HepG2 (cell line): ENCODE data around the gene EIF5B. TPM values are rescaled to one million over a fixed set of nuclear protein-coding genes. Genes with fewer than 3 reads are reported as not detected.

Source experiments
- ATAC-seq: fragments of 200-7000 bp; cut with Tn5 transposase; 3 replicates; pipeline ENCODE4 v1.9.1; 2020; ENCODE audit warnings: mild to moderate bottlenecking, moderate library complexity
- BruUV-seq: library from RNA; stranded (reverse); fragments of 400-500 nt; replicated peaks from 2 replicates; lab custom pipeline; 2021; lab: Mats Ljungman, UMichigan
- CTCF ChIA-PET: fragments of 300-600 bp; formaldehyde crosslinking; extraction: SDS; loops from one replicate; lab custom pipeline; 2021; ENCODE audit warnings: low total read pairs, inconsistent platforms, low intra/inter-chr PET ratio; lab: Yijun Ruan, JAX
- POLR2A ChIA-PET: fragments of 350-600 bp; sonication (Branson Sonifier 250); formaldehyde crosslinking; loops from one replicate; lab custom pipeline; 2020; ENCODE audit warnings: antibody characterized with exemption, inconsistent platforms; lab: Yijun Ruan, JAX
- DNase-seq: peaks from one replicate; pipeline ENCODE4 v3.0.0-alpha.2; 2015; ENCODE audit warnings: low spot score
- FAIRE-seq: peaks from 3 replicates; lab custom pipeline; 2011; peaks lifted over from hg19 to GRCh38; lab: Jason Lieb, UNC
- H2AFZ ChIP-seq: one replicate; pipeline ENCODE4 v1.6.1; 2011; ENCODE audit warnings: low read length, inconsistent platforms
- H3K27ac ChIP-seq: fragments of 300-600 bp; 3 replicates; pipeline ENCODE4 v1.8.0; 2011; ENCODE audit warnings: mixed run types, mild to moderate bottlenecking, mixed read lengths, low read length, inconsistent platforms; ENCODE audit not compliant: insufficient read depth; ENCODE audit errors: extremely low read length
- H3K27me3 ChIP-seq, 2 experiments: fragments of 200-600 bp in 1 of 2; 2 replicates in 1 of 2; 3 replicates in 1 of 2; pipeline versions ENCODE4 v1.6.0 to v1.8.0; 2011; ENCODE audit warnings: low read length in 2 of 2, mild to moderate bottlenecking in 2 of 2, moderate library complexity in 2 of 2, inconsistent platforms in 1 of 2; ENCODE audit not compliant: insufficient read depth in 2 of 2, control insufficient read depth in 1 of 2
- H3K36me3 ChIP-seq, 2 experiments: fragments of 200-600 bp in 1 of 2; replicated peaks in 1 of 2; 2 replicates in 1 of 2; 3 replicates in 1 of 2; pipeline versions ENCODE4 v1.5.1 to v1.8.0; 2011; ENCODE audit warnings: low read length in 2 of 2, inconsistent platforms in 1 of 2; ENCODE audit not compliant: insufficient read depth in 2 of 2, control insufficient read depth in 1 of 2
- H3K4me1 ChIP-seq: 2 replicates; pipeline ENCODE4 v1.5.1; 2012; ENCODE audit warnings: low read length, inconsistent platforms; ENCODE audit not compliant: insufficient read depth
- H3K4me2 ChIP-seq: 2 replicates; pipeline ENCODE4 v1.6.0; 2011; ENCODE audit warnings: low read depth, low read length, inconsistent platforms
- H3K4me3 ChIP-seq, 3 experiments: fragments of 200-600 bp in 1 of 3; sonication (generic), shearing (Covaris generic) in 1 of 3; replicated peaks in 1 of 3; 2 replicates each; pipeline ENCODE4 v1.5.1; 2011 to 2016; ENCODE audit warnings: low read length in 3 of 3, inconsistent platforms in 2 of 3, low read depth in 2 of 3, mild to moderate bottlenecking in 2 of 3, control low read depth in 1 of 3, mixed read lengths in 1 of 3; ENCODE audit not compliant: insufficient read depth in 1 of 3
- H3K79me2 ChIP-seq: one replicate; pipeline ENCODE4 v1.6.1; 2011; ENCODE audit warnings: low read length, inconsistent platforms; ENCODE audit not compliant: insufficient read depth
- H3K9ac ChIP-seq: 2 replicates; pipeline ENCODE4 v1.6.0; 2011; ENCODE audit warnings: mild to moderate bottlenecking, low read depth, low read length, inconsistent platforms; ENCODE audit not compliant: insufficient read depth
- H3K9me3 ChIP-seq: 2 replicates; pipeline ENCODE4 v1.5.1; 2012; ENCODE audit warnings: mild to moderate bottlenecking, low read length
- H4K20me1 ChIP-seq: 2 replicates; pipeline ENCODE4 v1.6.0; 2011; ENCODE audit warnings: inconsistent platforms, mild to moderate bottlenecking, low read length, moderate library complexity; ENCODE audit not compliant: insufficient read depth
- AGO1 ChIP-seq: fragments of 200-400 bp; formaldehyde crosslinking; IDR thresholded peaks from 2 replicates; pipeline ENCODE4 v1.6.1; 2017; ENCODE audit warnings: mild to moderate bottlenecking, low read depth, low read length, moderate library complexity; ENCODE audit not compliant: poor library complexity, severe bottlenecking
- SMAD9 ChIP-seq: sonication (generic); formaldehyde crosslinking; IDR thresholded peaks from 2 replicates; pipeline ENCODE4 v1.5.1; 2020; ENCODE audit warnings: mild to moderate bottlenecking, missing genetic modification reagents
- WIZ ChIP-seq: sonication (generic); formaldehyde crosslinking; IDR thresholded peaks from 2 replicates; pipeline ENCODE4 v1.5.1; 2020; ENCODE audit warnings: mild to moderate bottlenecking, missing genetic modification reagents
- ZNF234 ChIP-seq: sonication (generic); formaldehyde crosslinking; conservative IDR thresholded peaks from 2 replicates; pipeline ENCODE4 v1.5.1; 2020; ENCODE audit warnings: mild to moderate bottlenecking, missing genetic modification reagents
- ZNF263 ChIP-seq: sonication (generic); formaldehyde crosslinking; IDR thresholded peaks from 2 replicates; pipeline ENCODE4 v1.4.0; 2020; ENCODE audit warnings: missing genetic modification reagents
- ZNF724P ChIP-seq: sonication (generic); formaldehyde crosslinking; IDR thresholded peaks from 2 replicates; pipeline ENCODE4 v1.8.0; 2022; ENCODE audit warnings: missing genetic modification reagents, borderline replicate concordance
- WGBS: methylation state at CpG from one replicate; pipeline ENCODE4 v1.1.6; 2017; ENCODE audit warnings: low lambda C conversion rate; 5-methylcytosine and 5-hydroxymethylcytosine counted together
- in situ Hi-C: cut with HindIII; loops from 2 replicates; pipeline ENCODE4 v1.10.0; 2017; ENCODE audit warnings: low pct_unique_long_range_greater_than_20kb; ENCODE audit not compliant: extremely low pct_ligation_motif_present
- intact Hi-C: fragments of 100-400 bp; cut with micrococcal nuclease; formaldehyde crosslinking; loops from one replicate; pipeline ENCODE4 v1.10.0; 2022; ENCODE audit not compliant: unreplicated experiment
- polyA plus RNA-seq, 8 experiments: library from polyadenylated mRNA; depleted of rRNA in 3 of 8; stranded (reverse) in 7 of 8; unstranded in 1 of 8; fragments of >200 nt; fragmentation: Illumina TruSeq in 4 of 8; extraction: Trizol in 4 of 8; gene quantifications; 2 replicates each; pipeline versions ENCODE4 v1.2.1 to v1.2.3, GENCODE V29; 2011 to 2016; ENCODE audit warnings: low read depth in 4 of 8, missing spikeins in 1 of 8, mixed read lengths in 1 of 8; ENCODE audit not compliant: insufficient read depth in 1 of 8
- total RNA-seq, 5 experiments: library from RNA; depleted of rRNA; stranded (reverse); fragments of >200 nt; fragmentation: Illumina TruSeq; extraction: Trizol; gene quantifications; 2 replicates each; pipeline ENCODE4 v1.2.3, GENCODE V29; 2016; ENCODE audit warnings: low read depth in 1 of 5
- TF ChIP-seq, protein P1 (sequence below): sonication (generic); formaldehyde crosslinking; IDR thresholded peaks from 2 replicates; pipeline ENCODE4 v1.5.0; 2020; ENCODE audit warnings: missing genetic modification reagents, mild to moderate bottlenecking, borderline replicate concordance
- TF ChIP-seq, protein P2 (sequence below): sonication (generic); formaldehyde crosslinking; conservative IDR thresholded peaks from 2 replicates; pipeline ENCODE4 v1.5.0; 2020; ENCODE audit warnings: missing genetic modification reagents

Gene EIF5B
- total and polyA plus RNA-seq, 2 of the 13 experiments (the other 11 are each of a cell fraction or from before 2014, with no cell fraction given): 8.8 to 32.1 TPM

DNA sequence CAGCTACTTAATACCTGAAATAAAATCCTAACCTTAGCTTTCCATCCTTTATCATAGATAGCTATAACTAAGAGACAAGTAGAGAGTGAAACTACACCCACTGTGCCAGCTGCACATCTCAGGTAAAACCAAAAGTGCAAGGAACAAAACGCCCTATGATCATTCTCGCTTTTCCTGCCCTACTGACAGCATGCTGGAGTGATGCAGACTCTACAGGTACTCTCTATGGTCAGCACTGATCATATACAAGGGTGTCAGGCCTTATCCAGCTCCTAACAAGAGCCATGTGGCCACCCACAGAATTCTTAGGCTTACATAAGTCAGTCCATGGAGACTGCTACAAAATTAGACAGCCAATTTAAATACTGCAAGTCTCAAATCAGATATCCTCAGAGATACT is 107.0 kb downstream of the EIF5B start (continued):
- TF ChIP-seq, protein P1, sequence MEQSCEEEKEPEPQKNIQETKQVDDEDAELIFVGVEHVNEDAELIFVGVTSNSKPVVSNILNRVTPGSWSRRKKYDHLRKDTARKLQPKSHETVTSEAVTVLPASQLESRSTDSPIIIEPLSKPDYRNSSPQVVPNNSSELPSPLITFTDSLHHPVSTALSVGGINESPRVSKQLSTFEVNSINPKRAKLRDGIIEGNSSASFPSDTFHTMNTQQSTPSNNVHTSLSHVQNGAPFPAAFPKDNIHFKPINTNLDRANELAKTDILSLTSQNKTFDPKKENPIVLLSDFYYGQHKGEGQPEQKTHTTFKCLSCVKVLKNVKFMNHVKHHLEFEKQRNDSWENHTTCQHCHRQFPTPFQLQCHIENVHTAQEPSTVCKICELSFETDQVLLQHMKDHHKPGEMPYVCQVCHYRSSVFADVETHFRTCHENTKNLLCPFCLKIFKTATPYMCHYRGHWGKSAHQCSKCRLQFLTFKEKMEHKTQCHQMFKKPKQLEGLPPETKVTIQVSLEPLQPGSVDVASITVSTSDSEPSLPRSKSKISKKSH: no peak
- TF ChIP-seq, protein P2, sequence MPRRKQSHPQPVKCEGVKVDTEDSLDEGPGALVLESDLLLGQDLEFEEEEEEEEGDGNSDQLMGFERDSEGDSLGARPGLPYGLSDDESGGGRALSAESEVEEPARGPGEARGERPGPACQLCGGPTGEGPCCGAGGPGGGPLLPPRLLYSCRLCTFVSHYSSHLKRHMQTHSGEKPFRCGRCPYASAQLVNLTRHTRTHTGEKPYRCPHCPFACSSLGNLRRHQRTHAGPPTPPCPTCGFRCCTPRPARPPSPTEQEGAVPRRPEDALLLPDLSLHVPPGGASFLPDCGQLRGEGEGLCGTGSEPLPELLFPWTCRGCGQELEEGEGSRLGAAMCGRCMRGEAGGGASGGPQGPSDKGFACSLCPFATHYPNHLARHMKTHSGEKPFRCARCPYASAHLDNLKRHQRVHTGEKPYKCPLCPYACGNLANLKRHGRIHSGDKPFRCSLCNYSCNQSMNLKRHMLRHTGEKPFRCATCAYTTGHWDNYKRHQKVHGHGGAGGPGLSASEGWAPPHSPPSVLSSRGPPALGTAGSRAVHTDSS: no peak
- TF ChIP-seq ZNF263 (CRISPR knock-in tag) (no peak), WIZ (CRISPR knock-in tag) (no peak), SMAD9 (no peak), ZNF724P (CRISPR knock-in tag) (no peak)
- TF ChIP-seq, all 625 proteins: peak for 0

DNA sequence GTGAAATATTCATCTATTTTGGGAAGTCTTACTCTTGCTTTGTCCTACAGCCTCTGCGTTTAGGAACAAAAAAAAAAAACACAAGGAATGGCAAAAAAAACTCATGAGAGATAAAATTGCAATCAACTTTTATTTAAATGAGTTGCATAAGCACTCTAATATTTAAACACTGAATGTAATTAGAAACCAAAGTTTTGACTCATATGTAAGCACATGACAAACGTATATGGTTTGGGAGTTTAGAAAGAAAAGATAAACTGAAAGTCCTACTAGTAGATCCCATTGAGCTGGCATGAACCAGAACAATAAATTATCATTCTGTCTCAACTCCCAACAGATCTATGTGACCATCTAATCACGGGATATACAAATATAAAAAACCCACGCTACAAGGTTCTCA is 107.9 kb downstream of the EIF5B start:
- Histone ChIP-seq H3K9ac (no peak overlapping the region), H3K4me1 (no peaks in the 10 kb centered on the region), H3K9me3 (no peaks in the 10 kb centered on the region), H3K79me2 (peaks cover 11% of the 10 kb centered on the region), H2AFZ (no peak overlapping the region), H3K4me3 (no peak overlapping the region), H3K4me2 (no peak overlapping the region), H4K20me1 (no peaks in the 10 kb centered on the region), H3K27ac (no peak overlapping the region), H3K36me3 (peaks cover 17 to 48% of the 10 kb centered on the region in 2 experiments), H3K27me3 (no peaks in the 10 kb centered on the region)
- in situ Hi-C loops: no loop called here
- DNase-seq (no peak), ATAC-seq (no peak), FAIRE-seq (no peak)
- BruUV-seq: no TSS peak
- intact Hi-C loops: no loop called here
- ChIA-PET CTCF (no interaction called here), POLR2A (no interaction called here)
- no peak for TF ChIP-seq AGO1
- TF ChIP-seq ZNF234 (CRISPR knock-in tag): no peak
- 88% methylated on average over 4 of the region's 4 CpGs for WGBS
